ENCODE results near the gene SLC9A9.

Gene SLC9A9

DNA sequence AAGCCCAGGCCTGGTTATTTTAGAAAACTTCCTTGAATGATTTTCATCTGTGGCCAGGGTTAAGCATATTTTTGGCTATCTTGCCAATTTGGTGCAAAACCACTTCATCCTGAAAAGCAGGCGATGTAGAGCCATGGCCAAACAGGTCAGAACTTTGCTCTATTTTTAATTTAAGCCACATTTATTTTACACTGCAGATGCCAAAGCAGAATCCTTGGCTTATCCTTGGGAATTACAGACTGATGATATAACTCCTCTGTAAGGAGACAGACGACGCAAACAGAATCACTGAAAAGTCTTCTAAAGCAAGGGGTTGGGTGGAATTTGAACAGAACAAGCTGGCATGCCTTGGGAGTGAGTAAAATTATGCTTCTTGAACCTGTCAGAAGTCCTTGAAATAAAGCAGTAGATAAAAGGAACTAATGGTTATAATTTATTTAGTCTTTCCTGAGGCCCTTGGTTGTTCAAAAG is 606.8 kb downstream of the SLC9A9 start:
- Mint-ChIP-seq H3K27me3 (no peaks in the 10 kb centered on the region), H3K4me3 (no peak overlapping the region), H3K36me3 (peaks cover 0 to 2% of the 10 kb centered on the region in 2 donors), H3K27ac (no peak overlapping the region), H3K9me3 (peaks cover 0 to 5% of the 10 kb centered on the region in 2 donors), H3K4me1 (peaks cover 2 to 16% of the 10 kb centered on the region in 2 donors)
- no peak for ATAC-seq (replicated peaks)
- DNase-seq: no peak

DNA sequence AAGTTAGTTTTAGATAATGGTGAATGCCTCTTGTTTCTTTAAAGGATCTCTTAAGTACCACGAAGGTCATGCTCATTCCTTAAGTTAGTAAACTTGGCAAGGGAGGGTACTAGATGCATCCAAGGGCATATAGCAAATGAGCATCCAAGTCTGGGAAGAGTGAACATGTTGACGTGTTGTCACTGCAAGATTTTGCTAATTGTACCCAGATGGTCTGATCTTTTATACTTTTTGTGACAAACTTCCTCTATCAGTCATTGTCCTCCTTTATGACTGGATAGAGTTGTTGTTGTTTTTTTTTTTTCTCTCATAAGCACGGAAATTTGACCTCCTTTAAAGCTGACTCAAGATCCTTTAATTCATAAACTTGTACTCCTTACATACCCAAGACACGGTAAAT is 607.4 kb downstream of the SLC9A9 start:
- H3K4me3 Mint-ChIP-seq: no peak overlapping the region
- no peak overlapping the region for H3K27ac Mint-ChIP-seq
- peaks cover 6 to 22% of the 10 kb centered on the region in 2 donors for H3K4me1 Mint-ChIP-seq
- peaks cover 0 to 2% of the 10 kb centered on the region in 2 donors for H3K36me3 Mint-ChIP-seq
- ATAC-seq (replicated peaks) (no peak), DNase-seq (no peak)
- H3K9me3 Mint-ChIP-seq: peaks cover 0 to 5% of the 10 kb centered on the region in 2 donors
- no peaks in the 10 kb centered on the region for H3K27me3 Mint-ChIP-seq

DNA sequence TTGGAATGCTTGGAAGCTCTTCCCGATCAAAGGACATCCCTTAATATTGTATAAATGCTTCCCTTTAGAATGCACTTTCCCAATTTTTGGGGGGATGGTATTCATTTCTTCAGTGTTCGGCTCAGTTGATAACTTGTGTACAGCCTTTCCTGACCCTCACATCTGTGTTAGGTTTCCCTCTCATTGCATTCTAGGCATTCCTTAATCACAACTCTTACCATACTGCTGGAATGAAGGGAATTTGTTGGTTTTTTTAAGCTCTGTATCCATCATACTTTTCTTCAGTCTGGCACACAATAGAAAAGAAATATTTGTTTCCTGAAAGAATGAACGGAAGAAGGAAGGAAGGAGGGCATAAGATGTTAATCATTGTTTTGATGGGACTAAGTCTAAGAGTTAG is 609.2 kb downstream of the SLC9A9 start:
- Mint-ChIP-seq H3K4me3 (no peak overlapping the region), H3K9me3 (peaks cover 0 to 8% of the 10 kb centered on the region in 2 donors), H3K27ac (no peak overlapping the region), H3K36me3 (peaks cover 0 to 2% of the 10 kb centered on the region in 2 donors), H3K27me3 (no peaks in the 10 kb centered on the region), H3K4me1 (peaks cover 6 to 22% of the 10 kb centered on the region in 2 donors)
- DNase-seq (no peak), ATAC-seq (replicated peaks) (no peak)

DNA sequence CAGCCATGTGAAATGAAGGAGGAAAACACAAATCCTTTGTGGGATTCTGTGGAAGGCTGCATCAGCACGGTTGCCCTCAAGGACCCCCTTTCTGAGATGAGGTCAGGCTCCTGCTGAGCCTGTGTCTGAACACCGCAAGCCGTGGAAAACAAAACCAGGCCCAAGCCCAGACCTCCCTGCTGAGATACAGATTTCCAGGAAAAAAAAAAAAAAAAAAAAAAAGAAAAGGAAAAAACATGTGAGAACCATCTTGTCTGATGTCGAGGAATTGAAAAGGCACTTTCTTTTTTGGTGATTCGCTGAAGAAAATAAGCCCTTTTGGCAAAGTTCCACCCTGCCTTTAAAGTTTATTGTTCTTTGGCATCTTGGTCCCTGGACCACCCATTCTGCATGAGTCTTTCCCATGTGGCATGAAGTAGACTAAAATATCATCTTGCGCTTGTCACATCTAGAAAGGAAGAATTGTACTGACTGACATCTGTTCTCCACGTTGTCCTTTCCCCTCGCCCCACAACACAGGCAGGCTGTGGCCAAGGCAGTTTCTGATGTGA is 611.1 kb downstream of the SLC9A9 start:
- H3K36me3 Mint-ChIP-seq: peaks cover 0 to 2% of the 10 kb centered on the region in 2 donors
- H3K4me1 Mint-ChIP-seq: peaks cover 6 to 22% of the 10 kb centered on the region in 2 donors
- peaks cover 0 to 8% of the 10 kb centered on the region in 2 donors for H3K9me3 Mint-ChIP-seq
- no peak overlapping the region for H3K4me3 Mint-ChIP-seq
- ATAC-seq (replicated peaks) (no peak), DNase-seq (no peak)
- H3K27ac Mint-ChIP-seq: no peak overlapping the region
- no peaks in the 10 kb centered on the region for H3K27me3 Mint-ChIP-seq

DNA sequence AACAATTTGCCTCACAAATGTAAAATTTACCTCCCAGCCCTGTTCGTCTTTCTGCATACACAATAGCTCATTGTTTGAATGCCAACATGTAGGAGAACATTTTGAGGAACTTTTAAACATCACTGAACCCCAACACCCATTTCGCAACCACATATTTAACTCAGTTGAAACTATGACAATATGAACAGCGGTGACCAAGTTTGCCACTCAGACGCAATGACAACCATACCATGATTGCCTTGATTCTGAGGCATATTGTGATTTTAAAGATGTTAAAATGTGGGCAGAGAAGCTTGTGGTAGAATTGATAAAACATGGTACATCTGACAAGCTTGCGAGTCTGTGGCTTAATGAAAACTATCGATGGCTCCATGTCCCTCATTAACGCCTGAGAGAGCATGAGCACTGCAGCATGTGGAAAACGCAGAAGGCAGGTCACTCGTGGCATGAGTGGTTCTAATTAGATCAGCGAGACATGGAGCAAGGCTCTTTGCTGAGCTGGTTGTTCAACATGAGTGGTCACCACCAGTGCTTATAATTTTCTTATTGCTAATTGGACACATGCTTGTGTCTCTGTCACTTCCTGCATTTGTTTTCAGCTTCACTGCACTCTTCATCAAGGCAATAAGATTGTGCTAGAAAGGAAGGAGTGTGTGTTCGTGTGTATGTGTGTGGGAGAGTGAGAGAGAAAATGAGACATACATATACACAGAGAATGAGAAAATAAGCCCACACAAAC is 611.9 kb downstream of the SLC9A9 start:
- peaks cover 6 to 22% of the 10 kb centered on the region in 2 donors for H3K4me1 Mint-ChIP-seq
- peaks cover 0 to 2% of the 10 kb centered on the region in 2 donors for H3K36me3 Mint-ChIP-seq
- peak overlapping the region in 1 of 2 donors; percentile 47 for H3K4me3 Mint-ChIP-seq
- peak overlapping the region; percentile 3 for H3K27ac Mint-ChIP-seq
- peaks cover 0 to 8% of the 10 kb centered on the region in 2 donors for H3K9me3 Mint-ChIP-seq
- H3K27me3 Mint-ChIP-seq: no peaks in the 10 kb centered on the region
- no peak for DNase-seq
- ATAC-seq (replicated peaks): peak; percentile 74 to 75

DNA sequence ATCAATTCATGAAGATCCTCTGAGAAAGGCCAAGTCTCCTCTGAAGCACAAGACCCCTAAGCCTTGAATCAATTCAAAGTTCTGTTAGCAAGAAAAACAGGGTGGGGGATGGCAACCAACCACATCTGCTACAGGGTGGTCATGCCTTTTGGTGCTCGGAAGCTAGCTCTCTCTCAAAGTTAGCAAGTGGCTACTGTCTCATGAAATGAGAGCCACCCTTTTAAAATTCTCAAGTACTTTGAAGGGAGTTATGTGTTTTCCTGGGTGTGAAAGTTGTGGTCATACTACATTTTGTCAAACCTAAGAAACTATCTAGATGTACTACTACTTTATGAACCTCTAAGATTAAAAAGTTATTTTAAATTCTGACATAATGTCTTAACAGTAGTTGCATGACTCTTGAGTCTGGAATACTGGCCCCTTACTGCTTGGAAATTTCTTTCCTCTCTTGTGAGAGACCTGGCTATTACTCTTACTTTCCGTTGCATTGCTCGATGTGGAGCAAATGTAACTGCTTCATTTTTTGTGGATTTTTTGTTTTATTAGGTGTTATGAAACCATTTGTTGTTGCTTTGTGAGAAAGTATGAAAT is 612.6 kb downstream of the SLC9A9 start:
- ATAC-seq (replicated peaks) (no peak), DNase-seq (no peak)
- Mint-ChIP-seq H3K36me3 (peaks cover 0 to 2% of the 10 kb centered on the region in 2 donors), H3K9me3 (peaks cover 0 to 8% of the 10 kb centered on the region in 2 donors), H3K27ac (no peak overlapping the region), H3K4me1 (peaks cover 6 to 22% of the 10 kb centered on the region in 2 donors), H3K27me3 (no peaks in the 10 kb centered on the region), H3K4me3 (no peak overlapping the region)

DNA sequence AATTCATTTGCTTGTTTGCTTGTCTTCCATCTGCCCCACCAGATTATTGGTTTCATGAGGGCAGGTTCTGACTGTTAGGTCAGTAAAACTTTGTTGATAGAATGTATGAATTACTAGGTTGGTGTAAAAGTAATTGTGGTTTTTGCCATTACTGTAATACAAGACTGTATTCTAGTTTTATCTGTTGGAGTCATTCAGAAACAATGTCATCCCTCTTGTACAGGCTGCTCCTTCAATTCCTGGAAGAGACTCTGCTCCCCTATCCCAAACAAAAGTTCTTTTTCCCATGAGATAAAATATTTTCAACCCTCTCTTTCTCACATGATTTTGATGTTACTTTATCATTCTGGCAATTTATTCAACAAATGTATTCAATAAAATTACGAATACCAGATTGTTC is 613.7 kb downstream of the SLC9A9 start:
- DNase-seq (no peak), ATAC-seq (replicated peaks) (no peak)
- H3K36me3 Mint-ChIP-seq: peaks cover 0 to 2% of the 10 kb centered on the region in 2 donors
- H3K27me3 Mint-ChIP-seq: no peaks in the 10 kb centered on the region
- peaks cover 6 to 22% of the 10 kb centered on the region in 2 donors for H3K4me1 Mint-ChIP-seq
- no peak overlapping the region for H3K4me3 Mint-ChIP-seq
- H3K27ac Mint-ChIP-seq: no peak overlapping the region
- peaks cover 0 to 8% of the 10 kb centered on the region in 2 donors for H3K9me3 Mint-ChIP-seq

DNA sequence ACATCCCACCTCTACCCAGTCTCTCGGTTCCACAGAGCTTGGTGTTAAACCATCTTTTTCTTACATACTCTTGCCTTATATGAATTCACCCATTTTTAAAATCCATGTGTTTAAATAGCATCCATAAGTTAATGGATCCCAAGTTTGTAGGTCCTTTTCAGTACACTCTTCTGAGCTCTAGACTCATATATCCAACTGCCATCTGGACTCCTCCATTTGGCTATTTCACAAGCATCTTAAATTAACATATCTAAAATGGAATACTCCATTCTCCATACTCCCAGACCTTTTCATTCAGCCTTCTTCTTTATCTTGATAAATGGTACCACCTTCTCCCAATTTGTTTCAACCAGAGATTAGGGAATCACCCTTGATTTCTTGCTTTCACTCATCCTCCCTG is 615.3 kb downstream of the SLC9A9 start:
- Mint-ChIP-seq H3K36me3 (peaks cover 0 to 2% of the 10 kb centered on the region in 2 donors), H3K27ac (no peak overlapping the region), H3K27me3 (no peaks in the 10 kb centered on the region), H3K9me3 (peaks cover 0 to 6% of the 10 kb centered on the region in 2 donors), H3K4me1 (peaks cover 6 to 17% of the 10 kb centered on the region in 2 donors), H3K4me3 (no peak overlapping the region)
- no peak for DNase-seq
- no peak for ATAC-seq (replicated peaks)

DNA sequence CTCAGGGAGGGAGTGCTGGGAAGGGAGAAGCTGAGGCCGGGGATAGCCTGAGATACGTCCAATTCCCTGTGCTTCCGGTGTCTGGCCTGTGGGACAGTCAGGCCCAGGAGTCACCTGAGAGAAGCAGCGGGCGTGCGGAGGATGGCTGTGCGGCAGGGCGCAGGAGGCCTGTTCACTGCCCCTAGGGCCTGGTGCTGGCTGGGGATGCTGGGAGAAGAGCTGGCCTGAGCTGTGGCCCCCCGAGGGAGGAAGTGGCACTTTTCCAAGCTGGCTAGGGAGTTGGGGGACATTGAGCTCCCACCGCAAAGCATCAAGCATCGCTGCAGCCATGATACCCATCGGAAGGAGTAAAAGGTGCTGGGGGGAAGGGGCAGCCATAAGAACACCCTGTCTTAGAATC is 619.9 kb downstream of the SLC9A9 start:
- DNase-seq (no peak), ATAC-seq (replicated peaks) (no peak)
- Mint-ChIP-seq H3K36me3 (no peaks in the 10 kb centered on the region), H3K27me3 (no peaks in the 10 kb centered on the region), H3K4me1 (no peaks in the 10 kb centered on the region), H3K9me3 (no peaks in the 10 kb centered on the region), H3K4me3 (no peak overlapping the region), H3K27ac (no peak overlapping the region)

DNA sequence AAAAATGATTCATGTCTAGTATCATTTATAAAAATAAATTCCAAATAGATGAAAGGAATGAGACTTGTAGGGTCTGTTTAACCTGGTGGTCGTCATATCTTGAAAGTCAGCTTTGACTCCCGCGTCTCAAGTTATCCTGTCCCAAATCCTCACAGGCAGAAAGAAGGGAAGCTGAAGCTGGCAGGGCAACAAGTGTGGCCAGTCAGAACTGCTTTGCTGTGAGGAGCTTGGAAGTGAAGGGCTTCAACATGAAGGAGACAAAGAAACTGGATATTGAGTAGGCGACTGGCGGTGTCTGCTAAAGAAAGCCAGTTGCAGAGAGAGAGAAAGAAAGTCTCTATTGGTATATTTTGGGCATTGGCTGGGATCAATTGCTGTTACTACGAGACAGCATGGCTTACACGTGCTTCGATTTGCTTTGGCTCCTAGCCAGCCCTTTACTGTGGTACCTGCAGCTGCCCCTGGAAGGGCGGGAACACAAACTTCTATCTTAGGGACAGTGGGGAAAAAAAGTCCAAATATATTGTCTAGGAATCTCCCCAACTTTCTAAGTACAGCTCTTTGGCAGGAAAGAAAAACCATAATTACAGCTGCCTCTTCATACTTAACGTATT is 621.5 kb downstream of the SLC9A9 start:
- DNase-seq (no peak), ATAC-seq (replicated peaks) (no peak)
- no peak overlapping the region for H3K27ac Mint-ChIP-seq
- no peaks in the 10 kb centered on the region for H3K36me3 Mint-ChIP-seq
- H3K27me3 Mint-ChIP-seq: no peaks in the 10 kb centered on the region
- no peak overlapping the region for H3K4me3 Mint-ChIP-seq
- H3K9me3 Mint-ChIP-seq: no peaks in the 10 kb centered on the region
- peaks cover 4 to 8% of the 10 kb centered on the region in 2 donors for H3K4me1 Mint-ChIP-seq

DNA sequence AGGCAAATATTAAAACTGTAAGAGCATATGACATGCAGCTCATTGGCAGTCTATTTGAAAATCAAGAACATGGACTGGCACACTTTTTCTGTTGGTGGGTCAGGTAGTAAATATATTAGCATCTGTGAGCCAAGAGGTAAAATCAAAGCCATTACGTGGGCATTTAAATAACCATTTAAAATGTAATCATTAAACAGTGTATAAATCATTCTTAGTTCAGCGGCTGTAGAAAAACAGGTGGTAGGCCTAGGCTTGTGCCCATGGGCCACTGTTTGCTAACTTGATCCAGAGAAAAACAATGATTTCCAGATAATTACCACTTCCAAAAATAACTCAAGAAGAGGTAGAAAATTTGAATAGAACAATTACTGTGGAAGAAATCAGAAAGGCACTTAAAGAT is 623.6 kb downstream of the SLC9A9 start:
- peaks cover 13 to 28% of the 10 kb centered on the region in 2 donors for H3K4me1 Mint-ChIP-seq
- ATAC-seq (replicated peaks): no peak
- no peak for DNase-seq
- H3K4me3 Mint-ChIP-seq: no peak overlapping the region
- H3K9me3 Mint-ChIP-seq: no peaks in the 10 kb centered on the region
- H3K27me3 Mint-ChIP-seq: no peaks in the 10 kb centered on the region
- no peak overlapping the region for H3K27ac Mint-ChIP-seq
- no peaks in the 10 kb centered on the region for H3K36me3 Mint-ChIP-seq

DNA sequence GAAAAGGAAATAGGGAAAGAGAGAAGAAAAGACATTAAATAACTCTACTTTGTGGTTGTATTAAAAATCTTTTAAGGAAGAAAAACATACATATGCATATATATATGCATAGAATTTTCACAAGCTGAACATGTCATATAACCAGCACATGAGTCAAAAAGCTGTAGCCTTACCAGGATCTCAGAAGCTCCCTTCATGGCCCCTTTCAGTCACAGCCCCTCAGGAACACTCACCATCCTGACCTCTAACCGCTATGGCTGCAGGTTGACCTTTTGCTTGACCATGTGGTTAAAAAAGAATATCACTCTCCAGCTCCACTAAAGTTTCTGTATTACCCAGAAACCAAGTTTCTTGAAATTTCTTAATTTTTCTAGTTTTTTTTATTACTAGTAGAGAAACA is 625.3 kb downstream of the SLC9A9 start:
- DNase-seq (no peak), ATAC-seq (replicated peaks) (peak; percentile 70 to 73)
- Mint-ChIP-seq H3K36me3 (no peaks in the 10 kb centered on the region), H3K9me3 (no peaks in the 10 kb centered on the region), H3K4me1 (peaks cover 18 to 45% of the 10 kb centered on the region in 2 donors), H3K27me3 (no peaks in the 10 kb centered on the region), H3K4me3 (peak overlapping the region in 1 of 2 donors; percentile 48), H3K27ac (no peak overlapping the region)

DNA sequence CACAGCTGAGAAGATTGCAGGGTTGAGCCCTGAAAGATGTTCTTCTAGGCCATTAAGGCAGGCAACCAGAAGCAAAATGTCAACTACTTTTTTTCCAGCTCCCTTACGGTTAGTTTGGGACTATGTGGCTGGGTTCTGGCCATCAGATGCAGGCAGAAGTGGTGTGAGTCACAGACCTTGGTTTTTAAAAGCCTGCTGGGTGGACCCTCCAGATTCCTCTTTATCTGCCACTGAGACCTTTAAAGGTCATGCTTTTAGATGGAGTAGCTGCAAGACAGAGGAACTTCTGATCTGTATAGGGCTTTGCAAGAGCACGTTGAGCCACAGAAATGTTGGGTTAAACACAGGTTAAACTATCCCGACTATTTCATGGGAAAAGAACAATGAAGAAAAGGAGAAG is 625.8 kb downstream of the SLC9A9 start:
- Mint-ChIP-seq H3K4me1 (peaks cover 18 to 45% of the 10 kb centered on the region in 2 donors), H3K9me3 (no peaks in the 10 kb centered on the region), H3K4me3 (peak overlapping the region; percentile 7 to 48), H3K27ac (no peak overlapping the region), H3K36me3 (no peaks in the 10 kb centered on the region), H3K27me3 (no peaks in the 10 kb centered on the region)
- peak; percentile 76 to 84 for ATAC-seq (replicated peaks)
- DNase-seq: peak; percentile 16

DNA sequence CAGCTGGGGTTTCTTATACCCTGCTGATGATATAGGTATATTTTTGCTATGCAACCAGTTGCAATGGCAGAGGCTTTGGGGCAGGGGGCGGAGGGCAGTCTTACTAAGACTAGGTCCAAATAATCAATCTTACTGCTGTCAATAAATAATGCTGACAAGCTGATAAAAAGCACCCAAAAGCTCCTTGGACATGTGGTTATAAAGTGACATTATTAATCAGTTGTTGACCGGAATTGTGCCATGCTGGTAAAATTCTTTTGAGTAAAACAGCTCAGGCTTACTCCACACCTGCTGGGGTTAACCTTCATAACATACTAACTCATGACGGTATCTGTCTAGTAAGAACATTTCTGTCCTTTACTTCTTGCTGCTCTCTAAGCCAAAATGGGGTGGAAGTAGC is 626.8 kb downstream of the SLC9A9 start:
- Mint-ChIP-seq H3K27ac (no peak overlapping the region), H3K9me3 (no peaks in the 10 kb centered on the region), H3K4me3 (peak overlapping the region; percentile 18 to 31), H3K36me3 (no peaks in the 10 kb centered on the region), H3K27me3 (no peaks in the 10 kb centered on the region), H3K4me1 (peaks cover 23 to 51% of the 10 kb centered on the region in 2 donors)
- ATAC-seq (replicated peaks): no peak
- DNase-seq: no peak

Data from stimulated activated naive B cell treated with anti-CD40 and anti-IgM and Interleukin-4, amounts not matched to agents 10 μg/mL and 1 μg/mL and 100 μg/mL, for 72 hours (primary cell).